Right ventricle myocardium inferior (tissue), 1 donor: ENCODE results near the gene KCNQ1. TPM values are rescaled to one million over a fixed set of nuclear protein-coding genes. Genes with fewer than 3 reads are reported as not detected.
A peak's percentile ranks its signal among the peaks of the same experiment; 100 is the strongest.

Source experiments
- ATAC-seq: fragments of 200-7000 bp; cut with Tn5 transposase; one replicate; pipeline ENCODE4 v1.9.1; 2020; ENCODE audit warnings: mild to moderate bottlenecking, moderate library complexity
- DNase-seq: peaks from one replicate; pipeline ENCODE4 v3.0.0; 2021; ENCODE audit errors: missing footprints
- intact Hi-C: fragments of 100-400 bp; cut with DNase I; formaldehyde crosslinking; loops from one replicate; pipeline ENCODE4 v1.11.0; 2022
- total RNA-seq: library from RNA; stranded (reverse); fragmentation: NEBNext Ultra II Directional; extraction: Animal tissue kit (Norgen Biotek cat#: 25700); gene quantifications from one replicate; pipeline ENCODE4 v1.2.1, GENCODE V29; 2021
- donor health status: DM: no; HTN: yes; CAD: no; lungs with severe emphysema.

Gene KCNQ1
- total RNA-seq, 1 donor from 2014 or later = 40.0 TPM

DNA sequence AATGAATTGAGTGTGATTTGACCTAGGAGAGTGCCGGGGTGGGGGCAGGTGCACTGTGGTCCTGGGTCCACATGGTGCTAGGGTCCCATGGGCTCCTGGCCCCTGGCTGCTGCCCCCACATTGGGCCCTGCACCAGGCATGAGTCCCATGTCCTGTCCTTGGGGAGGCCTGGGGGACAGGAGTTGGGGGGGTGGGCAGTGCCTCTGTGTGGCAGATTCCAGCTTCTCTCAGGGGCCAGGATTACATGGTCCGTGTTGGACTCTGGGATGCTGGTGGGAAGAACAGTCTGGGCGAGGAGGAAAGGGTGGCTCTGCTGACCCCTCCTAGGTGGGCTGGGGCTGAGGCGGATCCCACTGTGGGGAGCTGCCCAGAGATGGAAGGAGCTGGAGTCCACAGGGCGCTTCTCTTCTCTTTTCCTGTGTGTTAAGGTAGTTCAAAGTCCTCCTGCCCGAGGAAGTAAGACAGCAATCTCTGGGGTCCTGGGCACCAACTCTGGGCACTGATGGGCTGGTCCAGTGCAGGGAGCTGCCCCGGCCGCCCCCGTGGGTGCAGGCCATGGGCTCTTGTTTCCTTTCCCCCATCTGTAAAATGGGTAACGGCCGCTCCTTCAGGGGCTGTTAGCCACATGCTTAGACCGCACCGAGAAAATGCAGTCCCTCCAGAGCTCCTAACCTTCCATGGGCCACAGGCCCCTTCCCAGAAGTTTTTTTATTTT lies 19.8 kb downstream of the KCNQ1 start:
- intact Hi-C loops = loop anchor here (5.0 kb wide), 1 partner anchor 87 kb away; the partner anchor contains the start of gene CD81
- no peak for DNase-seq
- ATAC-seq = no peak

- intact Hi-C loops = no loop called here
Measured at GRCh38 chr11:2465202-2466068, 20.6 kb downstream of the KCNQ1 start.

DNA sequence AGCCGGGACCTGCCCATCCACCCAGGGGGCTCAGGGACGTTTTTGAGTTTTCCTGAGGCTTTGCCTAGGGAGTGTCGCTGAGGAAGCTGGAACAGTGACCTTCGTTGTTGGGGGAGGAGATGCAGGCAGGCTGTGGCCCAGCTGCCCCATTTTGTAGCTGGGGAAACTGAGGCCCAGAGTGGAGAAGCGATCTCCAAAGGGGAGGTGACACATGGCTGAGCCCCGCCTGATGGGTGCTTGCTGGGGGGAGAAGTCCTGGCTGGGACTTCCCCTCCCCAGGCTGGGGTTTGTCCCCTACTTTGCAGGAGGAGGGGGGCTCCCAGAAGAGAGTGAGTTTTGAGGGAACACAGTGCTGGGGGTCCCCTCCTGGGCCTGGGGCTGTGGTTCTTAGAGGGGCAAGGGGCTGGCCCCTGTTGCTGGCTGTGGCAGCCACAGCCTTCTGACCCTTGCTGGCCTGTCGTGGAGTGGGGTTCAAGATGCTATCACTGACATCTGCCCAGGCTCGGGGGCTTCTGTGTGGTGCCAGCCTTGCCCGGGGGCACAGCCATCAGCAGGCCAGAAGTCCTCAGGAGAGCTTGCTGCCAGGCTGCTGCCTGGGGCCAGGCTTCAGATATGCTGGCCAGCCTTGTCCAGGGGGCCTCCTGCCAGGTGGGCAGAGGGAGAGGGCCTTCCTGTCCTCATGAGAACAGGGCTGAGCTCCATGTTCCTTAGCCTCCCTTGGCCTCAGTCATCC lies 21.4 kb downstream of the KCNQ1 start:
- DNase-seq = no peak
- ATAC-seq = no peak
- intact Hi-C loops = no loop called here

More at GRCh38 chr11:2465202-2466068, 20.6 kb downstream of the KCNQ1 start:
- no peak for ATAC-seq
- DNase-seq = no peak

GRCh38 chr11:2466869-2467694 lies 22.3 kb downstream of the KCNQ1 start:
- intact Hi-C loops = no loop called here
- DNase-seq (no peak), ATAC-seq (no peak)

GRCh38 chr11:2467695-2468055 lies 22.9 kb downstream of the KCNQ1 start:
- intact Hi-C loops = no loop called here
- ATAC-seq (no peak), DNase-seq (no peak)

DNA sequence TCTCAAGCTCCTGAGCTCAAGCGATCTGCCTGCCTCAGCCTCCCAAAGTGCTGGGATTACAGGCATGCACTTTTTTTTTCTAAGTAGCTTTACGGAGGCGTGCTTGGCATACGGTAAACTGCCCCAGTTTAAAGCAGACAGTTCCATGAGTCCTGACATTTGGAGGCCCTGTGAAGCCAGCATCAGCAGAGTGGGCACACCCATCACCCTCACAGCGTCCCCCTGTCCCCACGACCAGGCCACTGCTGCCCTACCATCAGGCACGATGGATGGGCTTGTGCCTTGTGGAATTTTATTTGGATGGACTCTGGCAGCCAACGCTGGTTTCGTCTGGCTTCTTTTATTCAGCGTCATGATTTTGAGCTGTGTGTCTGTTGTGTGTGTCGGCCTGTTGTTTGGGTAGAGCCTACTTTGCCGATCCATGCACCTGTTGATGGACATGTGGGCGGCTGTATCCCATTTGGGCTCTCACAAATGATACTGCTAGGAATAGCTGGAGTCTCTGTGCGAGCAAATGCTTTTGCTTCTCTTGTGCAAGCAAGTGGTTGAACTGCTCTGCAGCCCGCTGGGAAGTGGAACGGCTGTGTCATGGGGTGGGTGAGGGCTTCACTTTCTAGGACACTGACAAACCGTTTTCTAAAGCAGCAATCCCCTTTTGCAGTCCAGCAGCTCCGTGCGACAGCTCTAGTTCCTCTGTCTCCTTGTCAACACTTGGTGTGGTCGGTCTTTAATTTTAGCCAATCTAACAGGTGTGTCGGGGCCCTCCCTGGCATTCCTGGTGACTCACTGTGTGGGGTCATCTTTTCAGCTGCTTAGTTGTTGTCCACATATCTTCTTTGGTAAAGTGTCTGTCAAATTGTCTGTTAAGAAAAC lies 23.8 kb downstream of the KCNQ1 start:
- DNase-seq (no peak), ATAC-seq (no peak)
- intact Hi-C loops = no loop called here

DNA sequence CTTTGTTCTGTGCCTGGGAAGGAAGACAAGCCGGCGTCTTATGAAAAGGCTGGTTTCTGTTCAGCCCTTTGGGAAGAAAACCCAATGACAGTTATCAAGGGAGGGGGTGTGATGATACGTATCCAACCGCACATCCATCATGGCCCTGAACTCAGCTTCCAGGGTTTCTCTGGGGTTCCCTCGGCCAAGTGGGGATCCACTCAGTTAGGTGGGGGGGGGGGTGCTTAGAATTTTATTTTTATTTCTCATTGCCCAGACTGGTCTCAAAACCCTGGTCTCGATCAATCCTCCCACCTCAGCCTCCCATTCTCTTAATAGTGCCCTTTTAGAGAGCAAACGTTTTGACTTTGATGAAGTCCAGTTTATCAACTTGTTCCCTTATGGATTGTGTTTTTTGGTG lies 25.7 kb downstream of the KCNQ1 start:
- DNase-seq = no peak
- intact Hi-C loops = no loop called here

GRCh38 chr11:2471048-2471803 lies 26.4 kb downstream of the KCNQ1 start:
- intact Hi-C loops = no loop called here
- ATAC-seq (no peak), DNase-seq (no peak)

More for the DNA sequence above, 25.7 kb downstream of the KCNQ1 start:
- ATAC-seq = no peak

DNA sequence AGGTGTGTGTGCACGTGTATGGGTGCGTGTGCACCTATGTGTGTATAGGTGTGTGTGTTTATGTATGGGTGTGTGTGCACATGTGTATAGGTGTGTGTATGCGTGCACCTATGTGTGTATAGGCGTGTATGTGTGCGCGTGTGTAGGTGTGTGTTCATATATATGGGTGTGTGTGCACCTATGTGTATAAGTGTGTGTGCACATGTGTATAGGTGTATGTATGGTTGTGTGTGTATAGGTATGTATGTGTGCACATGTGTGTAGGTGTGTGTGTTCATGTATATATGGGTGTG lies 26.9 kb downstream of the KCNQ1 start:
- intact Hi-C loops = no loop called here
- ATAC-seq = no peak

GRCh38 chr11:2472428-2473186 lies 27.8 kb downstream of the KCNQ1 start:
- ATAC-seq = no peak

More for the DNA sequence above, 26.9 kb downstream of the KCNQ1 start:
- no peak for DNase-seq

DNA sequence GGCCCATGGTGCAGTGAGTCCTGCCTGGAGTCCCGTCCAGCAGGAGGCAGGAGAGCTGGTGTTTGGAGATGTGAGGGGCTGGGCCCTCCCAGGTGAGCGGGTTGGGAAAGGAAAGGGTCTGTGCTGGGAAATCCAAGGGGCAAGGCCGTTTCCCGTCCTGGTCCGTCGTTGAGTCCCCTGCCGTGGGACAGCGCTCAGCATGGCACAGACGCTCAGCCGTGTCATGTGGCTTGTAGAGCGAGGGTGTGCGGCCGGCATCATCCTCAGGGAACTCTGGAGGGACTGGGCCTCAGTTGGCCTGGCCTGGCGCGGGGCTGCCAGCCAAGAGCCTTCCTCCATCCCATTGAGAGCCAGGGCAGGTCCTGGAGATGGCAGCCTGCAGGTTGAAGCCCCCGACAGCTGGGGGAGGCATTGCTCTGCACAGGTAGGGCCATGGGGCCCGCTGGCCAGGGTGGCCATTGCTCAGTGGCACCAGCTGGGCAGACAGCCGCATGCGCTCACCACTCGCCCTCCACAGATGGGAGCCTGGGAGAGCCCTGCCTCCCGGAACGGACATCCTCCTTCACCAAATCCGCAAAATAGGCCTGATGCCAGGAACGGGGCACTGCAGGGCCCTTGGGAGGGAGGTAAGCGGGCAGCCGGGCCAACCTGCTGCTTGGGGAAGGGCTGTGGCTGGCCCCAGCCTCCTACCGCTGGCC lies 28.7 kb downstream of the KCNQ1 start:
- no peak for DNase-seq
- ATAC-seq = peak; percentile 20
- intact Hi-C loops = no loop called here

More at GRCh38 chr11:2472428-2473186, 27.8 kb downstream of the KCNQ1 start:
- intact Hi-C loops = no loop called here
- no peak for DNase-seq

DNA sequence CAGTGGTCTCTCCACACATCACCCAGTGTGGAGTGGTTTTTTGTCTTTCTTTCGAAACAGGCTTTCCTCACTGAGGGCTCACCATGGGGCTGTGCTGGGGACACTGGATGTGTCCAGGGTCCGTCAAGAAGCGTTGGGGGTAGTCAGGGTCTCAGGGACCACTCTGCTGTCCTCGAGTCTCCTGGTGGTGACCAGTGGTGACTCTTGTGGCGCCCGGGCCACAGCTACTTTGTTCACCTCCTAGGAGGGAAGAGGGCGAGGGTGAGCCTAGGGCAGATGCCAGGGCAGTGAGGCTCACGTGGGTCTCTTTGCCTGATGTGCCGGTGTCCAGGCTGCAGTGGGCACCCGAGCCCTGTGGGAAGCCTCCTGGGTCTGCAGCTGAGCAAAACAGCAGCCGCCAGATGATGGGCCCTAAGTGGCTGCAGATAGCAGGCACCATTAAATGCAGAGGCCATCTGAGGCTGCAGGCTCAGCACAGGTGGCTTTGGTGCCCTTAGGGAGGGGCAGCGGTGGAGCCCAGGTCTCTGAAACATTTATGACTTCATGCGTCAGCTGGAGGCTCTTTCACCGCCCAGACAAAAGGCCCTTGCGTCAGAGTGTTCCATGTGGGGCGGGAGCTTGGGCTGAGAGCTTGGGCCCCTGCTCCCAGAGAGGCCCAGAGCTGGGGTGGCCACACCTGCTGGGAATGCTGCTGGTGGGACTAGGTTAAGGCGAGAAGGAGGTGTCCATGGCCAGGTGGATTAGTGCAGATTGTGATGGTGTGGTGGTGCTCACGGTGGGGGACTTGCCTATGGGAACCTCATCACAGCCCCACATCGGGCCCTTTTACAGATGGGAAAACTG lies 29.5 kb downstream of the KCNQ1 start:
- no peak for DNase-seq

DNA sequence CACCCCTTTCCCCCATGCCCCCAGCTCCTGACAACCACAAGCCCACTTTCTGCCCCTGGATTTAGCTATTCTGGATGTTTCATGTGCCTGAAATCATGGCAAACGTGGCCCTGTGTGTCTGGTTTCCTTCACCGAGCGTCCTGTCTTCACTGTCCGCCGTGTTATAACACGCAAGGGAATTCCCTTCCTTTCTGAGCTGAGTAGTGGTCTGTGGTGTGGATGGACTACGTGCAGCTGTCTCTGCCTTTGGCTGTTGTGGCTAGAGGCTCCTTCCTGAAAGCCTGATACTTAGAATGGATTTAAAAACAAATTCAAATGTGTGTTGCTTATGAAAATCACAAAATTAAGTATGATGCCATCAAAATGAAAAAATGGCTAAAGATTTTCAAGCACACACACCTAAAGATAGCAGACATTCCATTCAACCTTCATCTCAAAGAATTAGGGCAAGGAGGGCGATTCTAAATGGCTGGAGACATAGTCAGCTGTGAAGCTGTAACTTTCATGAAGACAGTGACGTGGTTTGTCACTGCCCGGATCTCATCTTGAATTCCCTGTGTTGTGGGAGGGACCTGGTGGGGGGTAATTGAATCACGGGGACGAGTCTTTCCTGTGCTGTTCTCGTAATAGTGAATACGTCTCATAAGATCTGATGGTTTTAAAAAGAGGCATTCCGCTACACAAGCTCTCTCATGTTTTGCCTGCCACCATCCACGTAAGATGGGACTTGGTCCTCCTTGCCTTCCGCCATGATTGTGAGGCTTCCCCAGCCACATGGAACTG lies 30.5 kb downstream of the KCNQ1 start:
- no peak for DNase-seq
- no peak for ATAC-seq
- intact Hi-C loops = no loop called here

More for the DNA sequence above, 29.5 kb downstream of the KCNQ1 start:
- intact Hi-C loops = no loop called here
- ATAC-seq = peak; percentile 83

GRCh38 chr11:2477254-2477653 lies 32.4 kb downstream of the KCNQ1 start:
- intact Hi-C loops = no loop called here
- ATAC-seq (peak; percentile 43), DNase-seq (no peak)
